IPS DF 6.9 (cell line): Measurements from ENCODE around the gene ZNF654.

ENCODE experiments used
- DNase-seq: peaks from one replicate; pipeline ENCODE4 v3.0.0-alpha.2; 2013; ENCODE audit warnings: low read depth, low spot score
- H3K27ac ChIP-seq: one replicate; pipeline ENCODE4 v1.5.1; 2013; ENCODE audit warnings: low read length, control low read depth
- H3K27me3 ChIP-seq: 2 replicates; pipeline ENCODE4 v1.6.1; 2013; ENCODE audit warnings: mild to moderate bottlenecking, low read length; ENCODE audit not compliant: control insufficient read depth, insufficient read depth
- H3K36me3 ChIP-seq: 2 replicates; pipeline ENCODE4 v1.6.1; 2013; ENCODE audit warnings: low read length; ENCODE audit not compliant: control insufficient read depth, insufficient read depth
- H3K4me1 ChIP-seq: 2 replicates; pipeline ENCODE4 v1.6.1; 2013; ENCODE audit warnings: low read length; ENCODE audit not compliant: control insufficient read depth, insufficient read depth
- H3K4me3 ChIP-seq: 2 replicates; pipeline ENCODE4 v1.5.1; 2013; ENCODE audit warnings: mild to moderate bottlenecking, low read length
- H3K9me3 ChIP-seq: 2 replicates; pipeline ENCODE4 v1.6.1; 2013; ENCODE audit warnings: low read length, inconsistent platforms; ENCODE audit not compliant: control insufficient read depth, insufficient read depth
- WGBS: extraction: QIAGEN DNeasy Blood & Tissue Kit; methylation state at CpG from one replicate; pipeline ENCODE4 v1.1.7; 2013; ENCODE audit warnings: mixed read lengths, missing lambda C conversion rate; ENCODE audit not compliant: insufficient read length, insufficient coverage; 5-methylcytosine and 5-hydroxymethylcytosine counted together

ZNF654 gene

GRCh38 chr3:88033079-88033478 is 26.0 kb upstream of the ZNF654 start:
- Histone ChIP-seq H3K4me3 (no peak overlapping the region), H3K27me3 (no peaks in the 10 kb centered on the region), H3K27ac (no peak overlapping the region), H3K4me1 (no peaks in the 10 kb centered on the region), H3K9me3 (no peaks in the 10 kb centered on the region), H3K36me3 (no peaks in the 10 kb centered on the region)
- DNase-seq = no peak
- WGBS = no CpG with 5 or more reads among the region's 2 CpGs

DNA sequence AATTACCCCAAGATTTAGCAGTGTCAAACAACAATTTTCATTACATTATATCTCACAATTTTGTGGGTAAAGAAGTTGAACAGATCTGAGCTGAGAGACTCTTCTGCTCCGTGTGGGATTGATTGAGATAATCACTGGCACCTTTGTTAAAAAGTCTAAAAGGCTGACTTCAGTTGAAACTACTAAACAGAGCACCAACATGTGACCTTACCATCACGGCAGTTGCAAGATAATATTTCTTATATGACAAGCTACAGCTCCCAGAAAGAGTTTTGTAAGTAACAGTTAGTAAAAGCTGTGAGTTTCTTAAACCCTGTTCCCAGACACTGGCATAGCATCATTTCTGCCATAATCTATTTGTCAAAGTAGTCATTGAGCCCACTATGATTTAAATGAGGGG is 25.2 kb upstream of the ZNF654 start:
- H3K36me3 ChIP-seq = no peaks in the 10 kb centered on the region
- H3K4me1 ChIP-seq = no peaks in the 10 kb centered on the region
- no peak for DNase-seq
- H3K9me3 ChIP-seq = no peaks in the 10 kb centered on the region
- no peak overlapping the region for H3K27ac ChIP-seq
- H3K27me3 ChIP-seq = no peaks in the 10 kb centered on the region
- no peak overlapping the region for H3K4me3 ChIP-seq
- WGBS = no CpG with 5 or more reads among the region's 2 CpGs

DNA sequence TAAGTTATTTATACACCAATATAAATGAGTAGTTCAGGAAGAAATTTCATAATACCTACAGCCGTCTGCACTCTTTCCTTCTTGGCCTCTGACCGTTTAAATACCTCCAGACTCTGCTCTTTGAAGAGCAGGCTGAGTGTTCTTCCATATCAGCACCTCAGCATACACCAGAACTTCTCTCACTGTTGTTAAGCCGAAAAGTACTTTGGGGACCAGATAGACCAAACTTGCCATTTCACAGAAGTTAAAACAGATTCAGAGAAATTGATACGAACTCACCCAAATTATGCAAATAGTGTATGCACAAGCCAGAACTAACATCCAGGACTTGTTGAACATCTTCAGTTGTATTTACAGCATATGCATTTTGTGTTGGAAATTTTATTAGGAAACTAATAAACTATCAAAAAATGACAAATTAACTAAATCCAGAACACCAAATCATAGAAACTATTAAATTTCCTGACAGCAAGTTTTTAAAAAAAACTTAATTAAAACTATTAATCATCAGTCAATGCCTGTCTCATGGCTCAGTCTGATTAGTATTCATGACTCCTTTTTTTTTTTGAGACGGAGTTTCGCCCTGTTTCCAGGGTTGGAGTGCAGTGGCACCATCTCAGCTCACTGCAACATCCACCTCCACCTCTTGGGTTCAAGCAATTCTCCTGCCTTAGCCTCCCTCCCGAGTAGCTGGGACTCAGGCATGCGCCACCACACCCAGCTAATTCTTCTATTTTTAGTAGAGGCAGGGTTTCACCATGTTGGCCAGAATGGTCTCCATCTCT is 24.4 kb upstream of the ZNF654 start:
- no CpG with 5 or more reads among the region's 8 CpGs for WGBS

DNA sequence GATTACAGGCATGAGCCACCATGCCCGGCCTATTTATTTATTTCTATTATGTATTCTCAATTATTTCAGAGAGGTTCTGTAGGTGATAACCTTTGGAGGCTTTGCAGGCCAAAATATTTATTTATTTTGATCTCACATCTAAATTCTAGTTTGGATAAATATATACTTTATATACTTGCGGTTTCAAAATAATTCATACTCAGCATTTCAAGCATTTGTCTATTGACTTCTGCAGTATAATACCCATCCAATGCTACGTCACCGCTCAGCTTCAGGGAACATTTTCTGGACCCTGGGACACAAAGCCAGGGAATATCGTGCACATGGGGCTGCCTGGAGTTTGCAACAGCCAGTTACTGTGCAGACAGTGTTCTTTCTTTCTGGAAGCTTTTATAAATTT is 22.8 kb upstream of the ZNF654 start:
- Histone ChIP-seq H3K9me3 (no peaks in the 10 kb centered on the region), H3K4me1 (no peaks in the 10 kb centered on the region), H3K4me3 (no peak overlapping the region), H3K27ac (no peak overlapping the region), H3K36me3 (no peaks in the 10 kb centered on the region), H3K27me3 (no peaks in the 10 kb centered on the region)
- no CpG with 5 or more reads among the region's 5 CpGs for WGBS
- DNase-seq = no peak

More for the DNA sequence above, 24.4 kb upstream of the ZNF654 start:
- Histone ChIP-seq H3K4me3 (no peak overlapping the region), H3K36me3 (no peaks in the 10 kb centered on the region), H3K27ac (no peak overlapping the region), H3K27me3 (no peaks in the 10 kb centered on the region), H3K4me1 (no peaks in the 10 kb centered on the region), H3K9me3 (no peaks in the 10 kb centered on the region)
- DNase-seq = no peak

GRCh38 chr3:88038566-88038965 is 20.5 kb upstream of the ZNF654 start:
- WGBS = no CpG with 5 or more reads among the region's 2 CpGs

GRCh38 chr3:88040529-88040928 is 18.5 kb upstream of the ZNF654 start:
- no peaks in the 10 kb centered on the region for H3K4me1 ChIP-seq
- H3K36me3 ChIP-seq = no peaks in the 10 kb centered on the region
- no CpG with 5 or more reads among the region's 4 CpGs for WGBS
- H3K9me3 ChIP-seq = no peaks in the 10 kb centered on the region
- H3K4me3 ChIP-seq = no peak overlapping the region
- no peak overlapping the region for H3K27ac ChIP-seq
- DNase-seq = no peak
- H3K27me3 ChIP-seq = no peaks in the 10 kb centered on the region

More at GRCh38 chr3:88038566-88038965, 20.5 kb upstream of the ZNF654 start:
- Histone ChIP-seq H3K4me3 (no peak overlapping the region), H3K4me1 (no peaks in the 10 kb centered on the region), H3K27me3 (no peaks in the 10 kb centered on the region), H3K36me3 (no peaks in the 10 kb centered on the region), H3K9me3 (no peaks in the 10 kb centered on the region), H3K27ac (no peak overlapping the region)
- DNase-seq = no peak

GRCh38 chr3:88041005-88041404 is 18.1 kb upstream of the ZNF654 start:
- no peak for DNase-seq
- H3K36me3 ChIP-seq = no peaks in the 10 kb centered on the region
- no peak overlapping the region for H3K4me3 ChIP-seq
- H3K27me3 ChIP-seq = no peaks in the 10 kb centered on the region
- no CpG with 5 or more reads among the region's 3 CpGs for whole genome bisulfite sequencing
- H3K4me1 ChIP-seq = no peaks in the 10 kb centered on the region
- no peak overlapping the region for H3K27ac ChIP-seq
- H3K9me3 ChIP-seq = no peaks in the 10 kb centered on the region

DNA sequence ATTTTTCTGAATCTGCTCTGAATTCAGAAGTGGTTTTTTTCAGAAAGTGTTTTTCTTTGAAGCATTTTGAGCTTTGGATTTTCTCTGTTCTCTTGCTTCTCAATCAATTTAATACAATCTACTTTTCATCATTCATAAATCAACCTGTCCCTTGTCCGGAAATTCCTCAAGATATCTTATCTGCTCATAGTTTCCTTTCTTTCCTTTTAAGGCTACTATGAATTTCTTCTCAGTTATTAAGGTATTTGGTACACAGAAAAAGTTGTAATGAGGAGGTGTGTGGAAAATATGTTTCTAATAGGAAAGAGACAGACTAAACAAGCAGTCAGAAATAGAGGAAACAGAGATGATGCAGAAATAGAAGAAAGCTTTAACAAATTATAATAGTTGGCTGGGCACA is 14.6 kb upstream of the ZNF654 start:
- Histone ChIP-seq H3K4me3 (no peak overlapping the region), H3K27ac (no peak overlapping the region), H3K36me3 (no peaks in the 10 kb centered on the region), H3K9me3 (no peaks in the 10 kb centered on the region), H3K27me3 (no peaks in the 10 kb centered on the region), H3K4me1 (no peaks in the 10 kb centered on the region)
- DNase-seq = no peak
- 100% methylated on average over 1 of the region's 1 CpG for WGBS

DNA sequence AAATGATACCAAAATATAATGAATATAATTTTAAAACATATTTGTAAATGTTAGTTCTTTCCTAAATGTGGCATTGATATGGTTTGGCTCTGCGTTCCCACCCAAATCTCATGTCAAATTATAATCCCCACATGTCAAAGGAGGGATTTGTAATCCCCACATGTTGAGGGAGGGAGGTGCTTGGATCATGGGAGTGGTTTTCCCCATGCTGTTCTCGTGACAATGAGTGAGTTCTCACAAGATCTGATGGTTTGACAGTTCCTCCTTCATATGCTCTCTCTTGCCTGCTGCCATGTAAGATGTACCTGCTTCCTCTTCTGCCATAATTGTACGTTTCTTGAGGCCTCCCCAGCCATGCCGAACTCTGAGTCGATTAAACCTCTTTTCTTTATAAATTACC is 12.3 kb upstream of the ZNF654 start:
- Histone ChIP-seq H3K9me3 (no peaks in the 10 kb centered on the region), H3K4me3 (no peak overlapping the region), H3K27me3 (no peaks in the 10 kb centered on the region), H3K27ac (no peak overlapping the region), H3K4me1 (no peaks in the 10 kb centered on the region), H3K36me3 (no peaks in the 10 kb centered on the region)
- no CpG with 5 or more reads among the region's 5 CpGs for WGBS
- no peak for DNase-seq

DNA sequence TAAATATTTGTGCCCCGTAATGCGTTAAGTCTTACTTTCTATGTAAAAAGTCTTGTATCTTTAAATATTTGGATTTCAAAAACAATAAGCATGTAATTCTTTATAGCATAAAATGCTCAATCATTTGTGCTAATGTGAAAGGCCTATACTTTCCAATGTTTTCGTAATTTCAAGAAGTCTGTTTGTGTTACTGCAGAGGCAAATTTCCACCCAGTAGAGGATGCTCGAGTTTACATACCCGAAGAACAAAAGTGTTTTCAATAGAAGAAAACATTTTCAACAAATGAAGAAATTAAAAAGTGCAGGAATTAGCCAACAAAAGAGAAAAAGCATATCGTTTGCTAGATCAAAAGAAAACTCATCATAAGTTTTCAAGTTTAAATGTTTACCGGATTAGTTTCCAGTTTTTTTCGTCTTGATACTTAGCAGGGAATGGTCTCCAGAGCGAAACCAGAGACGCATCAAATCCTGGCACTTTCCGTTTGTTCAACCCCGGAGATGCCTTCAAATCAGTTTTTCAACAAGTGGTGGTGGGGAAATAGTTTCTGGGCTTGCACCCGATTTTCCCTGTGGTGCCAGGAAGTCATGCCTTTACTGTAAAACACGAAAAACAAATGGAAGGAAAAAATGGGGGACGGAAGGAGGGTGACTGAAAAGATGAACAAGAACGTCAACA is 1.3 kb upstream of the ZNF654 start:
- no CpG with 5 or more reads among the region's 16 CpGs for WGBS
- H3K36me3 ChIP-seq = peaks cover 5% of the 10 kb centered on the region; the same call in 1 of the 2 replicates
- DNase-seq = no peak

GRCh38 chr3:88058306-88058580 is 812 bp upstream of the ZNF654 start:
- no peak for DNase-seq
- Histone ChIP-seq H3K4me1 (no peaks in the 10 kb centered on the region), H3K9me3 (no peaks in the 10 kb centered on the region), H3K4me3 (peak overlapping the region; percentile 99; the same call in 1 of the 2 replicates), H3K27ac (no peak overlapping the region), H3K36me3 (peaks cover 5% of the 10 kb centered on the region; the same call in 1 of the 2 replicates), H3K27me3 (no peaks in the 10 kb centered on the region)
- no CpG with 5 or more reads among the region's 24 CpGs for WGBS

More for the DNA sequence above, 1.3 kb upstream of the ZNF654 start:
- H3K9me3 ChIP-seq = no peaks in the 10 kb centered on the region
- no peaks in the 10 kb centered on the region for H3K4me1 ChIP-seq
- H3K27me3 ChIP-seq = no peaks in the 10 kb centered on the region
- peak overlapping the region; percentile 99; the same call in 1 of the 2 replicates for H3K4me3 ChIP-seq
- H3K27ac ChIP-seq = no peak overlapping the region
